ENCODE measurements around the gene R3HDM2. TPM values are rescaled to one million over a fixed set of nuclear protein-coding genes. Genes with fewer than 3 reads are reported as not detected.
A peak's percentile ranks its signal among the peaks of the same experiment; 100 is the strongest.

Gene R3HDM2
- total and polyA plus RNA-seq, 2 of the 13 experiments (the other 11 are each of a cell fraction or from before 2014, with no cell fraction given) = 11.1 to 23.5 TPM

DNA sequence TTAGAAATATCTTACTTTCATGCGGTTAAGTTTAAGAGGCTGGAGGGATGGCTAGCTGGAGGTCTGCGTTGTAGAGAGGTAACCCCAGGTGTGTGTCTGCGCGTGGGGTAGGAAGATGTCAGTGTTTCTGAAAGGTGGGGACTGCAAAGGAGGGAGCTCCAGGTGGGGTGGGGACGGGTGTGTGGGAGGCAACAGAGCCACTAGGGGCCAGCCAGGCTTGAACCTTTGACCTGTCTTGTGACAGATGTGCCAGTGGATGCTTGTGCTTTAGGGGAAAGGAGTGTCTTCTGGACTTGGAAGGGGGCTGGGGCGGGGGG lies 29.6 kb upstream of the R3HDM2 start:
- ChIA-PET CTCF (ENCODE audit: low intra/inter-chr PET ratio, low total read pairs) (interaction anchor here (0.5 kb wide), 1 partner anchor 179 kb away, joined by 3 read pairs; no protein-coding TSS in a partner anchor), POLR2A (interaction anchor here (0.6 to 1.0 kb wide), 2 partner anchors 22 to 60 kb away, joined by 3 to 5 read pairs; no protein-coding TSS in a partner anchor)
- no peak for ATAC-seq
- no peak for FAIRE-seq
- Histone ChIP-seq H3K4me3 (replicated peaks in 1 of 3; ENCODE audit: insufficient read depth in 1 of 3, low read depth in 2 of 3, low read length in 3 of 3) (peak overlapping the region; percentile 17 to 94 (median 41); a peak in 3 of 6 replicates), H3K36me3 (replicated peaks in 1 of 2; ENCODE audit: control insufficient read depth in 1 of 2, insufficient read depth in 2 of 2, low read length in 2 of 2) (no peaks in the 10 kb centered on the region), H4K20me1 (ENCODE audit: insufficient read depth, low read length) (no peaks in the 10 kb centered on the region), H3K9ac (ENCODE audit: insufficient read depth, low read depth, low read length) (no peak overlapping the region), H3K4me1 (ENCODE audit: insufficient read depth, low read length) (peaks cover 65% of the 10 kb centered on the region), H3K4me2 (ENCODE audit: low read depth, low read length) (peak overlapping the region; percentile 99), H2AFZ (ENCODE audit: low read length) (no peak overlapping the region), H3K27me3 (ENCODE audit: control insufficient read depth in 1 of 2, insufficient read depth in 2 of 2, low read length in 2 of 2) (peaks cover 0 to 21% of the 10 kb centered on the region in 2 experiments; a peak in 2 of 5 replicates), H3K79me2 (ENCODE audit: insufficient read depth, low read length) (peaks cover 13% of the 10 kb centered on the region), H3K27ac (ENCODE audit: extremely low read length, insufficient read depth, low read length) (no peak overlapping the region), H3K9me3 (ENCODE audit: low read length) (no peaks in the 10 kb centered on the region)
- 2% methylated on average over 5 of the region's 6 CpGs for WGBS (ENCODE audit: low lambda C conversion rate)
- in situ Hi-C loops (cut with HindIII; ENCODE audit: extremely low pct_ligation_motif_present, low pct_unique_long_range_greater_than_20kb) = no loop called here
- no peak for TF ChIP-seq FIP1L1 (IDR thresholded peaks at IDR 0.05; ENCODE audit: borderline replicate concordance, insufficient read depth, low read depth, low read length)
- TF ChIP-seq ZNF354B (CRISPR knock-in tag; IDR thresholded peaks at IDR 0.05) = no peak
- no peak for TF ChIP-seq RBM39 (IDR thresholded peaks at IDR 0.05; ENCODE audit: low read depth, low read length, poor library complexity, severe bottlenecking)
- no peak for TF ChIP-seq ZNF253 (CRISPR knock-in tag; IDR thresholded peaks at IDR 0.05; ENCODE audit: borderline replicate concordance)
- TF ChIP-seq ZBED4 (CRISPR knock-in tag; IDR thresholded peaks at IDR 0.05; ENCODE audit: borderline replicate concordance) = no peak
- no peak for TF ChIP-seq ZNF343 (CRISPR knock-in tag; IDR thresholded peaks at IDR 0.05)
- no peak for TF ChIP-seq MAX (IDR thresholded peaks at IDR 0.05)
- TF ChIP-seq ZFP1 (CRISPR knock-in tag; IDR thresholded peaks at IDR 0.05) = no peak
- TF ChIP-seq HMG20B (CRISPR knock-in tag; conservative IDR thresholded peaks at IDR 0.05) = no peak
- TF ChIP-seq REL (CRISPR knock-in tag; conservative IDR thresholded peaks at IDR 0.05) = no peak
- no peak for TF ChIP-seq FOXK2 (IDR thresholded peaks at IDR 0.05)
- no peak for TF ChIP-seq ZNF883 (CRISPR knock-in tag; IDR thresholded peaks at IDR 0.05; ENCODE audit: not compliant biosample characterization)
- no peak for TF ChIP-seq YEATS2 (CRISPR knock-in tag; IDR thresholded peaks at IDR 0.05; ENCODE audit: borderline replicate concordance)
- TF ChIP-seq RARG (CRISPR knock-in tag; IDR thresholded peaks at IDR 0.05; ENCODE audit: low read depth) = no peak
- no peak for TF ChIP-seq NR3C1 (CRISPR knock-in tag; IDR thresholded peaks at IDR 0.05)
- DNase-seq (ENCODE audit: low spot score) = no peak
- intact Hi-C loops (cut with micrococcal nuclease; ENCODE audit: unreplicated experiment) = no loop called here
- no TSS peak for BruUV-seq (replicated peaks)
